GM19025 (cell line): ENCODE results near the gene PCDHA4.

Source experiments
- ATAC-seq: cut with Tn5 transposase; IDR thresholded peaks from one replicate; pipeline ENCODE4 v1.9.1; 2021; ENCODE audit warnings: mild to moderate bottlenecking, low read depth, moderate library complexity; ENCODE audit not compliant: unreplicated experiment

The PCDHA4 gene

DNA sequence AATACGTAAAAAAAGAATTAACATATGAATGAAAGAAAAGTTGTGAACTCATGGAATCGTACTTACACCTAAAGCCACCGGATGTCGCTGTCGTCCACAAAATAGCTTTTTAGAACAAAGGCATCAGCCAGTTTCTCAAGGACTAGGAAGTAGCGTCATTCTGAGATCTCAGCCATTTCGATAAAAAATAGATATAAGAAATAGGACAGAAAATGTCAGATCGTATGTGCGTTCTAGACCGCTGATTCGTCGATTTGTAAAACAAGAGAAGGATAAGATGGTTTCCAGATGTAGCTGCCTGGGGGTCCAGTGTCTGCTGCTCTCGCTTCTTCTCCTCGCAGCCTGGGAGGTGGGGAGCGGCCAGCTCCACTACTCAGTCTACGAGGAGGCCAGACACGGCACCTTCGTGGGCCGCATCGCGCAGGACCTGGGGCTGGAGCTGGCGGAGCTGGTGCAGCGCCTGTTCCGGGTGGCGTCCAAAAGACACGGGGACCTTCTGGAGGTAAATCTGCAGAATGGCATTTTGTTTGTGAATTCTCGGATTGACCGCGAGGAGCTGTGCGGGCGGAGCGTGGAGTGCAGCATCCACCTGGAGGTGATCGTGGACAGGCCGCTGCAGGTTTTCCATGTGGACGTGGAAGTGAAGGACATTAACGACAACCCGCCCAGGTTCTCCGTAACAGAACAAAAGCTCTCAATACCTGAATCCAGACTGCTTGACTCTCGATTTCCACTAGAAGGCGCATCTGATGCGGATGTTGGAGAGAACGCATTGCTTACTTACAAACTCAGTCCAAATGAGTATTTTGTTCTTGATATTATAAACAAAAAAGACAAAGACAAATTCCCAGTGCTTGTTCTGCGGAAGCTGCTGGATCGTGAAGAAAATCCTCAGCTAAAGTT lies 49.2 kb downstream of the PCDHA4 start, which contains the start of gene PCDHA10:
PCDHA10 (plus strand) TSS at position 126 of the 903 bp plus-strand sequence; CDS start at position 278, 152 bp downstream.
- no peak for ATAC-seq

- no peak for ATAC-seq
Observed at GRCh38 chr5:140857177-140857986, 50.5 kb downstream of the PCDHA4 start.

DNA sequence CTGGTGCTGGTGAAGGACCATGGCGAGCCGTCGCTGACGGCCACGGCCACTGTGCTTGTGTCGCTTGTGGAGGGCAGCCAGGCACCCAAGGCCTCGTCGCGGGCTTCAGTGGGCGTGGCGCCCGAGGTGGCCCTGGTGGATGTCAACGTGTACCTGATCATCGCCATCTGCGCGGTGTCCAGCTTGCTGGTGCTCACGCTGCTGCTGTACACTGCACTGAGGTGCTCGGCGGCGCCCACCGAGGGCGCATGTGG lies 51.0 kb downstream of the PCDHA4 start:
- ATAC-seq = no peak

DNA sequence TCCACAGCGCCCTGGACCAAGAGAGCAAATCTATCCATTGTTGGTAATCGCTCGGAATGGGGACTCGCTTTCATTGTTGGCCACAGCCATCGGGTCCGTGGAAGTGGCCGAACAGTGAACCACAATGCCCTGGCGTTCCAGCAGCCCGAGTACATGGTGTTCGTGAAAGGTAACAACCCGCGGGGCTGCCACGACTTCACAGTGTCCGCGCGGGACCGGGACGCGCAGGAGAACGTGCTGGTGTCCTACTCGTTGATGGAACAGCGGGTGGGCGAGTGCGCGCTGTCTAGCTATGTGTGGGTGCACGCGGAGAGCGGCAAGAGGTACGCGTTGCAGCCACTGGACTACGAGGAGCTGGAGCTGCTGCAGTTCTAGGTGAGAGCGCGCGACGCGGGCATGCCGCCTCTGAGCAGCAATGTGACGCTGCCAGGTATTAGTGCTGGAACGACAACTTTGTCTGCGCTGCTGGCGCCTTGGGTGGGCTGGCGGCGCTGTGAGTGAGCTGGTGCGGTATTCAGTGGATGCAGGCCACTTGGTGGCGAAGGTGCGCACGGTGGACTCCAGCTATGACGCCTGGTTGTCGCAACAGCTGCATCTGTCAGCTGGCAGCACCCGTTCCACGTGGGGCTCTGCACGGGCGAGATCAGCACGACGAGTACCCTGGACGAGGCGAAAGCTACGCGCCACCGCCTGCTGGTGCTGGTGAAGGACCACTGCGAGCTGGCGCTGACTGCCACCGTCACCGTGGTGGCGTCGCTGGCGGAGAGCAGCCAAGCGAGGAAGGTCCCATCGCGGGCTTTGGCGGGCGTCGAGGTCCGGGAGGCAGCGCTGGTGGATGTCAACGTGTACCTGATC lies 55.8 kb downstream of the PCDHA4 start:
- ATAC-seq = no peak
